SW 1271 (cell line): ENCODE data around the gene ACOT12.
A peak's percentile ranks its signal among the peaks of the same experiment; 100 is the strongest.
"Not testable (repeated sequence)": the region's sequence is repeated elsewhere in the genome, so short reads cannot be mapped to it uniquely, and the experiment has no call there.

ENCODE experiments used
- DNase-seq, 2 experiments: peaks; one replicate each; lab custom pipeline; 2025; lab: John Stamatoyannopoulos, UW

The ACOT12 gene

DNA sequence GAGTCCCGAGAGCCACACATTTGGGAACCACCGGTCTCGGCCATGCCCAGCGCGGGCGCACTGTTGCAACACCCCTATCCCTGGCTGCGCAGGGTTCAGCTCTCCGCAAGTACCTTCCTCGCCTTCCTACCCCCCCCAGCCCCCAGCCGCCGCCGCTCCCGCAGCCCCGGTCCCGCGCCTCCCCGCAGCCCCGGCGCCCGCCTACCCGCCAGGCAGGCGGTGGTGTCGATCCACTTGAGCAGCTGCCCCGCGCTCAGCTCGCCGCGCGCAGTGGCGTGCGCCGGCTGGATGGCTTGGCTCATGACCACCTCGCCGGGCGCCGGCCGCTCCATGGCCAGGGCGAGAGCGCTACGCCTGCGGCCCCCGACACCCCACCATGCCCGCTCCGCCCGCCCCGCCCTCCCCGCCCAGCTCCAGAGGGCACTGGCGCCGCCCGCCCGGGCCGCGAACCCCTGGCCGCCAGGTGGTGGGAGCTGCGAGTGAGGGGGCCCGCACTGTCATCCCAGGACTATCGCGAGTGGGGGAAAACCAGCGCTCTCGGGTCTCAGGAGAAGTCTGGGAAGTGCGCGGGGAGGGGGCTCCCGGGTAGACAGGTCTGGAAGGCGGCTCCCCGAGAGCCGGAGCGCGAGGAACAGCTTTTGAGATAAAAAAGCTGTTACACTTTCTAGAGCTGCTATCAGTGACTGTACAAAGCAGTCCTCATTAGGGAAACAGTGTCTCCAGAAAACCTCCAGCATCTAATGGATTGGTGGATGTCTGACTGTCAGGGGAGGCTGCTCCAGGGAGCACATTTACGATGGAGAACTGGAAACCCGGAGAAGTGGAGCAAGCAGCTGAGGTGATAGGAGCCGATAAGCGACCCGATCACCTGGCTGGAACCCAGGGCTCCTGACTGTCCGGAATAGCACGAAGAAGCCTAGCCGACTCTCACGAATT, at the start of gene ACOT12:
Gene ACOT12, minus strand, starts transcription at position 352 of the 936 bp plus-strand sequence. Its CDS starts 20 bp downstream, at position 332.
- DNase-seq, result no peak

DNA sequence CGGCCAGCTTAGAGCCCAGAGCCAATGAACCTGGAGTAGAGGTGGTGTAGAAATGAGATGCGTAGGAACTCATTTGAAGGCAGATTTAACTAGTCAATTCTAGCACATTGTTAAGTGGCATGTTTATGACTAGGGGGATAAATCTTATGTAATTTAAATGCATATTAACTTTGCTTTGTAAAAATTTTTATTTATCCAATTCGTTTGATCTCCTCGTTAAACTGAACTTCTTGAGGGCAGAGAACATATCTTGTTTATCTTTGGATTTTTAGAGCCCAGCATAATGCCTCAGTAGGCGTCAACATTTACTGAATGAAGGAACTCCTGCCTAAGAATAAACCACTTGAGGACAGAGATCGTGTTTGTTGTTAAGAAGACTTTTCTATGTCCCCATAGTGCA, 41.1 kb upstream of the ACOT12 start:
- DNase-seq, result no peak

DNA sequence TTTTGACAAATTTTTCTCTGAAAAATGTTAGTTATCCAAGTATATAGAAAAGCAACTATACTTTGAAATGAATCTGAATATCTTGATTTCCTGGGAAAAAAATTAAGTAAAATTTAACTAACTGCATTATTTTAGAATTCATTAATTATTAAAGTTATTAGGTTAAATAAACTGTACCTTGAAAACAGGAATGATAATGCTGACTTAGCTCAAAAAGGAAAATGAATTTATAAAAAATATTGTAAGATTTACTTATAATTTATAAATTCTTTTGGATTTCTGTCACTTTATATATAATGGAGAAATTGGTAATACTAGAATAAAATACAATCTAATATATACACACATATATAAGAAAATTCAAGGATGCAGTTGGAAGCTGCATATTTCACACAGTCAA, 36.1 kb upstream of the ACOT12 start:
- no peak for DNase-seq

DNA sequence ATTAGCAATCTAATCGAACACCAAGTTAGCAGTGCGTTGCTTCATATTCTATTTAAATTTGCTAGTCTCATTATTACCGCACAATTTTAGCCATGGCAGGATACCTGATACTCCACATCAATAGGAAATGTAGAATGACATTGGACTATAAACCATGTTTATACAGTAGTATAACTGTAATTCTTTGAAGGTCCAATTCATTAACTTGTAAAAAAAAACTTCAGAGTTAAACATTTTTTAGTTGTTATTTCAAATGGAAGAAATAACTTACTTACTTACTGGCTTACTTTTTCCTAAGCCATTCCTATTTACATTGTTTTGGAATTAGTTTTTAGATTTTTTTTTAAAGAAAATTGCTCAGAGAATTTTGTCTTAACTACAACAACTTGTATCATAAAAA, 35.4 kb upstream of the ACOT12 start:
- no peak for DNase-seq

DNA sequence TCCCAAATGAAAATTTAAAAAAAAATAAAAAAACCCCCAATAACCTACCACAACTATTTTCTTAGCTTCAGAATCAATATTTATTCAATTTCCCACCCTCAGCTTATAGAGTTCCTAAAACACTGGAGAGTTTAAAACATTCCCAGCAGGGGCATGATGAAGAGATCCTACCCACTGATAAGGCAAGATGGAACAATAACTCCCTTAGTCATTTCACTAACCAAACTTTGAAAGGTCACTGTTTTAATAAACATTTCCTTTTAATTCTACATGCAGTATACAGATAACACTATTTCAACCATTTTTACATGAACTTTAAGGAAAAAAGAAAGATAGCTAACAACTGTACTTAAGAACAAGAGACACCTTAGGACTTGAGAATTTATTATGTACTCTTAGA, 34.9 kb upstream of the ACOT12 start:
- DNase-seq, result no peak

DNA sequence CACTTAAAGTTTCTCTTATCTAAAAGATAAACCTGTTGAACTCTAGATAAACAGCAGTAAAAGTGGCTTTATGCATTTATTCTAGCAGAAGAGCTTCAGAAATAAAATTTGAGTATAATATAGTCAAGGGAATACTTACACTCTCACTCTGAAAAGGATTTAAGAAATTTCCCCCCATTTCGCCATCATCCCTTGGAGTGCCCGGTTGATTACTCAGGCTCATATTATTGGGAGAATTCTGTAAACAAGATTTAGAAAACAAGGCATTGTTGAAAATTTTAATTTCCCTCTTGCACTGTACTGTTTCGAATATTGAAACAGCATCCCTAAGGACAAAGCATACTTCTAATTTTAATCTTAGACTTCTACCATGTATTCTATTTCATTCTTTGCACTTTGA, 34.5 kb upstream of the ACOT12 start:
- DNase-seq, result no peak

DNA sequence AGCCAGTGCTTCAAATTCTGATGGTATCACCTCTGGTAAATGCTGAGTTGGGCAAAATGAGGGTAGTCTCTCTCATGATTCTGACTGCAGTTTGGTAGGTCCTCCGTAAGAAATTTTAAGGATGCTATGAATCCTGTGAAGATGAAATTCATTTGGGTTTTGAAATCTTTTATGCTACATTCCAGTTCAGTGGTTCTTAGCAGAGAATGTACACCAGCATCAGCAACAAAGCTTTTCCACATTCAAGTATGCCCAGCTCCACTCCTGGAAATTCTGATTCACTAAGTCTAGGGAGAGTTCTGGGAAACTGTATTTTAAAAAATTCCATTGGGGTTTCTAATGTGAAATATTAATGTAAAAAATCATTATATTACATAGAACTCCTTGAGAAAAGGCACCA, 33.6 kb upstream of the ACOT12 start:
- no peak for DNase-seq

DNA sequence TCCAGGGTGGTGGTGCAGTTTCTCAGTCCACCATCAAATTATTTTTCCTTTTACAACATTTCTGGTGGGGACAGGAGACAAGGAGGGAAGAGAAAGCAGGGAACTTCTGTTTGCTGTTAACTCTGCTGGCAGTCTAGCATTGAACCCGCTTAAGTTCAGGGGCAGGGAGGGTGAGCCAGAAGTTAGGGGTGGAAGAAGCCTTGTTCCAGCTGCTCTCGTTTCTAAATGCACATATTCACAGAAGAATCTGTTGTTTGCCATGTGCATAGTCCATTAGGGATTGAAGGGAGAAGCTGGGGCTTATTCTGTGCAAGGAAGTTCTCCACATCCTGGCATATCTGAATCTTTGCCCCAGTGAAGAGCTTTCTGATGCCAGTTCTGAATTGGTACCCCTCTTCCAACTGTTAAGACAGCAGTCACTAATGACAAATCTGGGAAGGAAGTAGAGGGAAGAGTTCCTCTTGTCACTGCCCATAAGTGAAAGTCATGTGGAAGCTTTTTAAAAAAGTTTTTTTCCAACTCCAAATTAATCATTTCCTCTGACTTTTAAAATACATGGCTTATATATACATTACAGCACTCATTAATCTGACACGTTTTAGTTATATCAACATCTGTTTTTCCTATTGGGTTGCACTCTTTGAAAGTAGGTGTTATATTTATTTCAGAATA, 32.6 kb upstream of the ACOT12 start:
- no peak for DNase-seq

DNA sequence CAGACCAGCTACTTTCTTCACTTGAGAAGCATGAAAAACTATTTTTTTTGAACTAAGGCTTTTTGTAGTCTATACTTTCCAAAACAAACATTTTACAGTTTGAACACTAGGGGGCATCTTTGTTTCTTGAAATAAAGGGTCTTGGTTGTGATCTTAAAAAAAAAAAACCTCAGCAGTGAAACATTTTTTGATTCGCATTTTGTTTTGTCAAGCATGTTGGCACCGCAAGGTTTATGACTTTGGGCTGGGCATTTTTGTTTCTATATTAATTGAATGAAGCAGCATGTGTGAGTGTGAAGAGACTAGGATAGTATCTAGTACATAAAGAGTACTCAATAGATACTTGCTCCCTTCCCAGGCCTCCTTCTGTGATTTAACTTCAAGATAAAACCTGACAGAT, 31.6 kb upstream of the ACOT12 start:
- peak; percentile 19 to 70 for DNase-seq

DNA sequence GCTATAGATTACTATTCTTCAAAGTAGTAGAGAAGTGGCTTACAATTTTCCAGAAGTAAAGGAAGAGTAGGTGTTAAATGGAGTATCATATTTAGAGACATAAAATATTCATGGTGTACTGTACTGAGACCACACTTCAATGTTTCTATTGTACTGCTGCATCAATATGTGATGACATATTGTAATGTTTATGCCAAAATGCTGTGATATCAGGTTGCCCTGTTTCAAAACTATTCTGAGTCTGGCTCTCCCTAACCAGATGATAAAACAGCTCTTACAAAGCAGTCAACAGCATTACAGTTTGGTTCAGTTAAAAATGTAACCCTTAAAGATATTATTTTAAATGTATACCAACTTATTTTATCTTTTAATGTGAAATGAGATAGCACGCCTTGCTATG, 30.8 kb upstream of the ACOT12 start:
- no peak for DNase-seq

DNA sequence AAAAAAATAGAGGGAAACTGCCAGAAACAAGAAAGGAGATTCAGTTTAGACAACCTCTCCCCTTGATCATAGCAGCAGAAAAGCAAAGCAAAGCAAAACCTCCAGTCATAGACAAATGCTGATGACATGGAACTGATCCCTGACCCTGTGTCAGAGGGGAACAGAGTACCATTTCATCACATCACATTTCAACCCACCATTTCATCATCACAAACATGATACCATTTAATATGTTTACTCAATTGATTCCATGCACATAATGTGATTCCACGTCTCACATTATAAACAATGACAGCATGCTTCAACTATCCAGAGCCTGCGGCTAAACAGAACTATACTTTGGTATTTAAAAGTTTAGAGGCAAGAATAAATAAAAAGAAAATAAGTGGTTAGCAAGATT, 28.7 kb upstream of the ACOT12 start:
- DNase-seq, result no peak

DNA sequence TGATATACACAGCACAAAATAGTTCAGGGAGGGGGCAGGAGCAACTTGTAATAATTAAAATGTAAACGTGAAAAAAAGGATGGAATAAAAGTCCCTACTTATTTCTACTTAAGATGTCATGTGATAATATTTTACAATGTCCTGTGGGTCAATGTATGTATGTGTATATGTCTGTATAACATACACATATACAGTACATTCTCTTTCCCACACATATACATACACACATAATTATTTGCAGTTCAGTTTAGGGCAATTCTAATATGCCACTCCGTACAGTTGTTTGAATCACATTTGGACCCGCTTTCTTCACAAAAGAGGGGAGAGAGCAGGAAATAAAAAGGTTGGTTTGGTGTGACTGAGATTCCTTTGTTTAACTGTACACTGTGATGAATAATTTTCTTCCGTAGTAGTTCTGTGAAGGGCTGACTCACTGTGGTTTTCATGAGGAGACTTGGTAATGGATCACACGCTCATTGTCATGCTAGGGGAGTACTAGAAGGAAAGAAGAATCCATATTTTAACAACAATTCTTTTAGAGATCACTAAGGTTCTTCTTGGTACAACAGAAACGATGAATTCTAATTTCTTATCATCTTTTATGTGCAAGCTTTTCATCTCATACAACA, 26.2 kb upstream of the ACOT12 start:
- DNase-seq, result peak; percentile 60 to 91

DNA sequence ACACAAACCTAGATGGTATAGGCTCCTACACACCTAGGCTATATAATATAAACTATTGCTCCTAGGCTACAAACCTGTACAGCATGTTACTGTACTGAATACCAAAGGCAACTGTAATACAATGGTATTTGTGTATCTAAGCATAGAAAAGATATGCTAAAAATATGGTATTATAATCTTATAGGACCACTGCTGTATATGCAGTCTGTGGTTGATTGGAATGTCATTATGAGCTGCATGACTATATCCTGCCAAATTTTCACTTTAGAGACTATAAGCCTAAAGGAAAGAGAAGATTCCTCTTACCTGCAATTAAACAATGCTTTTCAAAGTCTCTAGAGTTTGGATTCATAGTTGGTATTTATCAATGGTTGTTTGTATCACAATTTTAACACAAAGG, 24.7 kb upstream of the ACOT12 start:
- DNase-seq, result no peak

DNA sequence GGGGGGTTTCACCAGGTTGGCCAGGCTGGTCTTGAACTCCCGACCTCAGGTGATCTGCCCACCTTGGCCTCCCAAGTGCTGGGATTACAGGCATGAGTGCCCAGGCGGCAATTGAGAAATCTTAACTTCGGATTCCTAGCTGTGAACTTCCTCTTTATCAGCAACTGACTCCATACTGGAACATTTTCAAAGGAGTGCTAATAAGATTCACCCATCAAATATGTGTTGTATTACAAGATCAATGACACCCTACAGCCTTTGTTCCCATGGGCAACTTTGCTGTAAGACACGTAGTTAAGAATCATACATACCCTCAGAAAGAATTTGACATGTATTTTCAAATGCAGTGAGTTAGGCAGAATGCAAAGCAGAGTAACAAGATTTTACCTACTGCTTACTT, 23.1 kb upstream of the ACOT12 start:
- no peak for DNase-seq

DNA sequence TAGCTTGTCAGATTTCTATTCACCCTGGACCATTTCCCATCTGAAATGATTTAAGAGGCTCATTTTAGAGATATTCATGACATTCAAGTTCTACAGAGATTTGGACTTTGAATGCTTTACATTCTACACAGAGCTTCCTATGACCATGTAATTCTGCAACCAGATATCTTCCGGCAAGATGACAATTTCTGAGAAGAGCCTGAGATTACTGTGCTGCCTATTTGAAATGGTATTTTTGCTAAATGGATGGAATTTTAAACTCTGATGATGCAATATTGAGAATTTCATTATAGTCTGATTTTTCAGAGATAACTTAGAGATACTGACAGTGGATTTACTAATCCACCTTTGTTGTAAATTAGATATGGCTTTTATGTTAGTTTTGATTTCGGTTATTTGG, 16.0 kb upstream of the ACOT12 start:
- no peak for DNase-seq

DNA sequence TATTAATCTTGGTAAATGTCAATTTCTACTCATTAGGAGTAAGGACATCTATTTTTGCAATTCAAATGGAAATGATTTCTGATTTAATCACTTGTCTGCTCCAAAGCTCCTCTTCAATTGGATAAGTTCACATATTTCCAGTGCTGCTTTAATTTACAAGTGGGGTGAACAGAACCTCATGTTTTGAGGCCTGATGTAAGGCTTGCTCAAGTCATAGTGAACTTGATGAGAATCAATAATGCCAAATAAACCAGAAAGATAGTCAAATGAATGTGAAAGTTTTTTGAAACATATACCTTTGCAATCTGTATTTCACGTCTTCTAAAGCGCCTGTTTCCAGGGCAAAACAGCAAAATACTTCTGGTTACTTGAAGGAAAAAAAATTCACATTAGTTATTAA, 15.4 kb upstream of the ACOT12 start:
- no peak for DNase-seq

DNA sequence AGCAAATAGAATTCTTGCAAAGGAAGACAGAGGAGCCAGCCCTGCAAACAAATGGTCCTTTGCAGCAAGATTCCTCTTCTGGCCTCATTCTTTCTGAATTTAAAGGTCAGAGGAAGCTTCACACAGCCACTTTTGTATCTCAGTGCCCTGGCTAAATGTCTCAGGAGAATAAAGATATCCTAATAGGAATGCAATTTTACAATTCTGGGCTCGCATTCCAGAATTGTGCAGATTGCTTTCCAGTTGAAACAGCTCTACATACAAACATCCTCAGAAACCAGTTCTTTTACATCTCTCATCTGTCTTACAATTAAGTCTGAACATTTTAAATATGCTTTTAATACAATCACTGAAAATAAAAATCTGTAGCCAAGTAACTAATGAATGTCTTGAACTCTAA, 14.6 kb upstream of the ACOT12 start:
- DNase-seq, result no peak

DNA sequence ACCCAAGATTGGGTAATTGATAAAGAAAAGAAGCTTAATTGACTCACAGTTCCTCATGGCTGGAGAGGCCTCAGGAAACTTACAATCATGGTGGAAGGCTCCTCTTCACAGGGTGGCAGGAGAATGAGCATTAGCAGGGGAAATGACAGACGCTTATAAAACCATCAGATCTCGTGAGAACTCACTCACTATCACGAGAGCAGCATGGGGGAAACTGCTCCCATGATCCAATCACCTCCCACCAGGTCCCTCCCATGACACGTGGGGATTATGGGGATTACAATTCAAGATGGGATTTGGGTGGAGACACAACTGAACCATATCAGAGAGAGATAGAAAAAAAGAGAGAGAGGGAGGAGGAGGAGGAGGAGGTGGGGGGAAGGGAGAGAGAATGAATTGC, 13.9 kb upstream of the ACOT12 start:
- not testable (repeated sequence) for DNase-seq

DNA sequence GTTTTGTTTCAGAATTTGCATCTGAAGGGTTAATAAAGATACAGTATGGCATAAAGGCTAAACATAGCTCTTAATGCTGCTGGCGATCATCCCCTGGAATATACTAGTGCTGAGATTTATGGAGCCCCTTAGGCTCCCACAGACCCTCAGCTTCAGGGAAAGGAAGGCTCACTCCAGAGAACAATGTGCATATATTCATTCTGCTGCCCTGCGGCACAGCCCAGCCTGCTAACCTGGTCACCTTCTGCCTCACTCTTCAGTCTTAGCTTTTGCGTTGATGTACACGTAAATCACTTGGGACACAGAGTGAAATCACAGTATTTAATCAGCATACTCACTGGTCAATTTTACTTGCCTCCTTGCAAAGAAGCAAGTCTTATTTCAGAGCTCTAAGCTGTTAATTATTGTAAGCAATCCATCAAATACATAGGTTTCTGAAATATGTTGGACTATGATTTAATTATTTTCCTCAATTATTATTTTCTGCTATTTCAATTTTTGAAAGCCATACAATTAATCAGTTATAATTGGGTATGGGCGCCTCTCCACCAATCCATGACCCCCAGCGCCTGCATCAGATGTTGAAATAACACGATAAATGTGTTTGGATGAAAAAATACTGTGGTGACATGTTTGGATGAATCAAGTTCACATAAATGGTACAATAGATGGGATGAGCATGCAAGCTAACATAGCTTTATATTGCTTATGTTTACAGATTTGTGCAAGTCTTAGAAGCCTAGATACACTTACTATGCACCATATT, 11.4 kb upstream of the ACOT12 start:
- DNase-seq, result no peak

DNA sequence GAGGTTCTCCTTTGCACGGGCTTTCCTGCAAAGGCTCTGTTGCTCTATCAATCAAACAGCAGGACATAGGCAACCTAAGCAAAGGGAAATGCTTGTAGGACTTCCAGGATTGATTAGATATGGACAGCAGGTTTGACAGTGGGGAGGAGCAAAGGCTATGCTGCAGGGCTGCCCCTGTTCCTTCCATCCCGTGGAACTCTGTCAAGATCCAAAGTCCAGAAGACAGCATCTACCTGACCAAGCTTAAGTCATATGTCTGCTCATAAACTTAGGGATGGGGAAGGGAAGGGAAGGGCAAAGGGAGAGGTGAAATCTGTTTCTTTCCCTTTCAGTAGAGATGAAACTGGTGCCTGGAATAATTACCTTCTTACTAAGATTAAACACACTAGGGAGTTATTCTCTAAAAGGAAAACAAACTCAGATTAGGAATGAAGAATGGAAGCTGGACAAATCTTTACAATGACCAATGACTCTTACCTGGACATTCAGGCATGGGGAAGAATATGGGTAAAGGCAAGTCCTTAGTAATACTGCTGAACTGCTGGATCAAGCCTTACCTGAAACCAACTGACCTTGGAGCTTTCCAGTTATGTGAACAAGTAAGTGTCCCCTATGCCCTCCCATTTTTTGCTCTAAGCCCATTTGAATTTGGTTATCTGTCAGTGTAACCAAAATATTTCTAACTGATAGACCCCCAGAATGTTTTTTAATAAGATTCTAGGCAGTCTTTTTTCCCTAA, 8.4 kb upstream of the ACOT12 start:
- no peak for DNase-seq

DNA sequence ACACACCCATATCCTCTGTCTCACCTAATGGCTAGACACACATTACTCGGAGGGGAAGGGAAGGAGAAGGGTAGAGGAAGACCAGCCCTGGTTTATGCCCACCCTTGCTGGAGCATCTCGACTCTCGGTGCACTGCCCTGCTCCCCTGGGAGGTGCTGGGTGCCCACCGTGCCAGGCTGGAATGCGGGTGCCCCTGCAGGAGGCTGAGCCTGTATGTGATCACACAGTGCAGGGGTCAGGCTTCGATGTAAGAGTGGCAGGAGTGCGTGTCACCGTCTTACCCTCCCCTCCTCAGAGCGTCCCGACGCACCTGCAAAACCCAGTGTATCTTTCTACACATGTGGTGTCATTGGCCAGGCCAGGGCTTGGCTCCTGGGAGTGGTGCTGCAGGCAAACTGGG, 7.3 kb upstream of the ACOT12 start:
- no peak for DNase-seq

DNA sequence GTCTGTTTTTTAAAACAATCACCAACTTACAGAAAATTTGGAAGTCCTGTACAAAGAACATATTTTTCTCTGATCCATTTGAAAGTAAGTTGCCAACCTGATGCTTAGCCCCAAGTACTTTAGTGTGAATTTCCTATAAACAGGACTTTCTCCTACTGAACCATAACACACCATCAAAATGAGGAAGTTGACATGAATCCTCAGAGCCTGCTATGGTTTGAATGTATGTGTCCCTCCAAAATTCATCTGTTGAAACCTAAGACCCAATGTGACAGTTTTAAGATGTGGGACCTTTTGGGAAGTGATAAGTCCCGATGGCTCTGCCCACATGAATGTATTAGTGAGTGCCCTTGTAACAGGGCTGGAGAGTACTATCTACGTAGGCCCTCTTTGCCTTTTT, 6.4 kb upstream of the ACOT12 start:
- DNase-seq, result no peak
